IMR-90 (cell line): ENCODE measurements around the gene GCNT4. TPM values are rescaled to one million over a fixed set of nuclear protein-coding genes. Genes with fewer than 3 reads are reported as not detected.

Source experiments
- ATAC-seq: fragments of 200-7000 bp; cut with Tn5 transposase; 2 replicates; pipeline ENCODE4 v1.9.1; 2020; ENCODE audit warnings: low read depth, mild to moderate bottlenecking, moderate library complexity
- BruUV-seq: library from RNA; stranded (reverse); fragments of 400-500 nt; replicated peaks from 2 replicates; lab custom pipeline; 2021; lab: Mats Ljungman, UMichigan
- CTCF ChIA-PET: fragments of 300-600 bp; formaldehyde crosslinking; extraction: SDS; loops from one replicate; lab custom pipeline; 2021; ENCODE audit warnings: antibody characterized with exemption; lab: Yijun Ruan, JAX
- POLR2A ChIA-PET: fragments of 300-600 bp; sonication (Branson Sonifier 250); formaldehyde crosslinking; loops from one replicate; lab custom pipeline; 2022; ENCODE audit warnings: antibody characterized with exemption; ENCODE audit not compliant: unreplicated experiment; lab: Charles Lee
- DNase-seq: peaks from one replicate; pipeline ENCODE4 v3.0.0; 2013
- H2AFZ ChIP-seq: replicated peaks from 2 replicates; pipeline ENCODE3; 2013; ENCODE audit warnings: low read length, mild to moderate bottlenecking; ENCODE audit not compliant: poor library complexity
- H2AK5ac ChIP-seq: 2 replicates; pipeline ENCODE4 v1.6.1; 2013; ENCODE audit warnings: low read depth, low read length, inconsistent platforms
- H2AK9ac ChIP-seq: replicated peaks from 2 replicates; pipeline ENCODE3; 2013; ENCODE audit warnings: mild to moderate bottlenecking, low read depth, low read length, moderate library complexity; ENCODE audit not compliant: poor library complexity
- H2BK120ac ChIP-seq: 2 replicates; pipeline ENCODE4 v1.6.1; 2013; ENCODE audit warnings: low read depth, low read length, inconsistent platforms
- H2BK15ac ChIP-seq: 3 replicates; pipeline ENCODE4 v1.6.1; 2013; ENCODE audit warnings: low read depth, low read length, inconsistent platforms
- H2BK20ac ChIP-seq: 2 replicates; pipeline ENCODE4 v1.6.1; 2013; ENCODE audit warnings: low read depth, mild to moderate bottlenecking, inconsistent platforms, low read length, moderate library complexity
- H2BK5ac ChIP-seq: 2 replicates; pipeline ENCODE4 v1.6.1; 2013; ENCODE audit warnings: mild to moderate bottlenecking, low read depth, low read length, inconsistent platforms; ENCODE audit not compliant: poor library complexity, severe bottlenecking
- H3K14ac ChIP-seq: replicated peaks from 2 replicates; pipeline ENCODE4 v1.6.1; 2013; ENCODE audit warnings: low read depth, low read length, inconsistent platforms
- H3K18ac ChIP-seq: 2 replicates; pipeline ENCODE4 v1.6.1; 2013; ENCODE audit warnings: low read depth, low read length, control low read depth
- H3K23ac ChIP-seq: 2 replicates; pipeline ENCODE4 v1.6.1; 2013; ENCODE audit warnings: low read depth, low read length, inconsistent platforms
- H3K27ac ChIP-seq: 2 replicates; pipeline ENCODE4 v1.5.1; 2013; ENCODE audit warnings: mild to moderate bottlenecking, control low read depth, low read length; ENCODE audit not compliant: insufficient read depth
- H3K27me3 ChIP-seq: 2 replicates; pipeline ENCODE4 v1.6.1; 2013; ENCODE audit warnings: low read length; ENCODE audit not compliant: control insufficient read depth, insufficient read depth
- H3K36me3 ChIP-seq: 2 replicates; pipeline ENCODE4 v1.6.1; 2013; ENCODE audit warnings: low read length, mixed read lengths; ENCODE audit not compliant: control insufficient read depth, insufficient read depth
- H3K4ac ChIP-seq: 2 replicates; pipeline ENCODE4 v1.6.1; 2013; ENCODE audit warnings: low read depth, low read length, inconsistent platforms
- H3K4me1 ChIP-seq: 2 replicates; pipeline ENCODE4 v1.6.1; 2013; ENCODE audit warnings: low read length, mixed read lengths; ENCODE audit not compliant: control insufficient read depth, insufficient read depth
- H3K4me2 ChIP-seq: 2 replicates; pipeline ENCODE4 v1.6.1; 2013; ENCODE audit warnings: low read depth, mild to moderate bottlenecking, control low read depth, low read length, moderate library complexity
- H3K4me3 ChIP-seq: 2 replicates; pipeline ENCODE4 v1.5.1; 2013; ENCODE audit warnings: low read depth, mild to moderate bottlenecking, control low read depth, low read length, moderate library complexity; ENCODE audit not compliant: insufficient read depth
- H3K56ac ChIP-seq: 2 replicates; pipeline ENCODE4 v1.6.1; 2013; ENCODE audit warnings: low read length, inconsistent platforms; ENCODE audit not compliant: insufficient read depth; ENCODE audit errors: extremely low read depth
- H3K79me1 ChIP-seq, 2 experiments: 2 replicates each; pipeline ENCODE4 v1.6.1; 2013; ENCODE audit warnings: low read length in 2 of 2, inconsistent platforms in 1 of 2, low read depth in 1 of 2
- H3K9ac ChIP-seq: 2 replicates; pipeline ENCODE4 v1.6.1; 2013; ENCODE audit warnings: low read depth, low read length, control low read depth
- H3K9me1 ChIP-seq: 2 replicates; pipeline ENCODE4 v1.6.1; 2013; ENCODE audit warnings: low read length, inconsistent platforms; ENCODE audit not compliant: insufficient read depth
- H3K9me3 ChIP-seq: 2 replicates; pipeline ENCODE4 v1.6.1; 2013; ENCODE audit warnings: low read length; ENCODE audit not compliant: control insufficient read depth, insufficient read depth
- H4K20me1 ChIP-seq: 2 replicates; pipeline ENCODE4 v1.6.1; 2013; ENCODE audit warnings: low read length, inconsistent platforms; ENCODE audit not compliant: insufficient read depth
- H4K5ac ChIP-seq: 2 replicates; pipeline ENCODE4 v1.6.1; 2013; ENCODE audit warnings: mild to moderate bottlenecking, low read depth, low read length, control low read depth
- H4K8ac ChIP-seq, 2 experiments: 2 replicates each; pipeline ENCODE4 v1.6.1; 2013; ENCODE audit warnings: low read depth in 2 of 2, low read length in 2 of 2, control low read depth in 1 of 2, inconsistent platforms in 1 of 2
- H4K91ac ChIP-seq: 2 replicates; pipeline ENCODE4 v1.6.1; 2013; ENCODE audit warnings: low read depth, low read length, inconsistent platforms; ENCODE audit not compliant: insufficient read depth
- BHLHE40 ChIP-seq: fragments of 150-350 bp; IDR thresholded peaks from 2 replicates; pipeline ENCODE4 v1.6.1; 2016; ENCODE audit warnings: mild to moderate bottlenecking, low read depth, low read length
- CEBPB ChIP-seq: IDR thresholded peaks from 2 replicates; pipeline ENCODE4 v1.6.1; 2012; ENCODE audit warnings: low read depth, low read length, improper control_type of control experiment
- CHD1 ChIP-seq: IDR thresholded peaks from 2 replicates; pipeline ENCODE4 v1.6.1; 2012; ENCODE audit warnings: low read depth, low read length, improper control_type of control experiment
- CTCF ChIP-seq: conservative IDR thresholded peaks from 2 replicates; pipeline ENCODE4 v1.5.1; 2012; ENCODE audit warnings: mild to moderate bottlenecking, low read depth, low read length, improper control_type of control experiment
- ELK1 ChIP-seq: fragments of 150-350 bp; IDR thresholded peaks from 2 replicates; pipeline ENCODE4 v1.6.1; 2016; ENCODE audit warnings: low read depth, mild to moderate bottlenecking, low read length, moderate library complexity, borderline replicate concordance
- FOS ChIP-seq: fragments of 150-350 bp; IDR thresholded peaks from 2 replicates; pipeline ENCODE4 v1.6.1; 2016; ENCODE audit warnings: low read depth, low read length
- MAFK ChIP-seq: IDR thresholded peaks from 2 replicates; pipeline ENCODE4 v1.6.1; 2012; ENCODE audit warnings: low read depth, low read length, improper control_type of control experiment
- MAZ ChIP-seq: IDR thresholded peaks from 2 replicates; pipeline ENCODE4 v1.6.1; 2012; ENCODE audit warnings: low read depth, mild to moderate bottlenecking, low read length, improper control_type of control experiment, moderate library complexity, borderline replicate concordance
- MXI1 ChIP-seq: IDR thresholded peaks from 2 replicates; pipeline ENCODE4 v1.6.1; 2012; ENCODE audit warnings: low read depth, mild to moderate bottlenecking, low read length, moderate library complexity, borderline replicate concordance
- NFE2L2 ChIP-seq: fragments of 150-350 bp; IDR thresholded peaks from 2 replicates; pipeline ENCODE4 v1.6.1; 2016; ENCODE audit warnings: low read depth, mild to moderate bottlenecking, low read length
- POLR2A ChIP-seq: IDR thresholded peaks from 2 replicates; pipeline ENCODE4 v1.6.1; 2012; ENCODE audit warnings: mild to moderate bottlenecking, low read depth, low read length
- RAD21 ChIP-seq: IDR thresholded peaks from 2 replicates; pipeline ENCODE4 v1.6.1; 2012; ENCODE audit warnings: low read length, improper control_type of control experiment
- RCOR1 ChIP-seq: IDR thresholded peaks from 2 replicates; pipeline ENCODE4 v1.6.1; 2012; ENCODE audit warnings: mild to moderate bottlenecking, low read length, improper control_type of control experiment; ENCODE audit not compliant: insufficient replicate concordance
- RFX5 ChIP-seq: IDR thresholded peaks from 2 replicates; pipeline ENCODE4 v1.8.0; 2012; ENCODE audit warnings: low read depth, mild to moderate bottlenecking, low read length, moderate library complexity
- SMC3 ChIP-seq: fragments of 150-350 bp; IDR thresholded peaks from 2 replicates; pipeline ENCODE4 v1.6.1; 2016; ENCODE audit warnings: low read depth, mild to moderate bottlenecking, antibody characterized with exemption, low read length, moderate library complexity
- USF2 ChIP-seq: fragments of 150-350 bp; IDR thresholded peaks from 2 replicates; pipeline ENCODE4 v1.6.1; 2017; ENCODE audit warnings: mild to moderate bottlenecking, antibody characterized with exemption, low read length, low read depth
- WGBS, 2 experiments: methylation state at CpG; one replicate each; pipeline versions ENCODE4 v1.1.5 to v1.1.7; 2013; ENCODE audit warnings: missing lambda C conversion rate in 2 of 2; ENCODE audit not compliant: insufficient read length in 1 of 2; ENCODE audit errors: extremely low coverage in 2 of 2; 5-methylcytosine and 5-hydroxymethylcytosine counted together
- dilution Hi-C: fragments of 300-500 bp; cut with HindIII; formaldehyde crosslinking; loops from one replicate; pipeline ENCODE4 v1.14.3; 2018; ENCODE audit warnings: low sequenced_read_pairs; ENCODE audit not compliant: unreplicated experiment
- in situ Hi-C: fragments of 300-500 bp; cut with MboI; formaldehyde crosslinking; loops from 3 replicates; pipeline ENCODE4 v1.14.3; 2019; ENCODE audit warnings: low sequenced_read_pairs, inconsistent platforms, mixed read lengths
- intact Hi-C: fragments of 100-400 bp; cut with micrococcal nuclease; formaldehyde crosslinking; loops from 2 replicates; pipeline ENCODE4 v1.10.0; 2022
- polyA plus RNA-seq, 3 experiments: library from polyadenylated mRNA; depleted of rRNA; stranded (reverse); fragments of >200 nt; gene quantifications; 2 replicates each; pipeline ENCODE4 v1.2.3, GENCODE V29; 2012; ENCODE audit warnings: low replicate concordance in 1 of 3
- total RNA-seq: library from RNA; depleted of rRNA; stranded (reverse); fragments of >200 nt; gene quantifications from 2 replicates; pipeline ENCODE4 v1.2.3, GENCODE V29; 2012

Gene GCNT4
- total and polyA plus RNA-seq, 2 of the 4 experiments (the other 2 are of a cell fraction) = 0.46 to 1.8 TPM

- ATAC-seq (no peak), DNase-seq (no peak)
- Histone ChIP-seq H3K14ac (no peak overlapping the region), H2BK20ac (no peak overlapping the region), H3K27me3 (no peaks in the 10 kb centered on the region), H3K4me3 (no peak overlapping the region), H3K79me1 (no peaks in the 10 kb centered on the region), H2AFZ (no peak overlapping the region), H3K27ac (no peak overlapping the region), H3K9me3 (no peaks in the 10 kb centered on the region), H3K23ac (no peak overlapping the region), H3K4me2 (no peak overlapping the region), H2AK9ac (no peak overlapping the region), H3K9ac (no peak overlapping the region), H3K4ac (no peak overlapping the region), H2BK5ac (no peak overlapping the region), H4K20me1 (no peaks in the 10 kb centered on the region), H2AK5ac (no peak overlapping the region), H3K4me1 (peaks cover 3% of the 10 kb centered on the region), H2BK15ac (no peak overlapping the region), H3K36me3 (no peaks in the 10 kb centered on the region), H3K9me1 (0 out of 2 replicates have a peak, but pooled peaks cover 2% of the 10 kb centered on the region), H4K5ac (no peak overlapping the region), H2BK120ac (no peak overlapping the region), H4K91ac (no peak overlapping the region), H4K8ac (no peak overlapping the region), H3K18ac (no peak overlapping the region), H3K56ac (no peak overlapping the region)
- no TSS peak for BruUV-seq
- intact Hi-C loops = no loop called here
- ChIA-PET CTCF (no interaction called here), POLR2A (no interaction called here)
- in situ Hi-C loops = no loop called here
- dilution Hi-C loops = no loop called here
- WGBS, 2 experiments = no CpG with 5 or more reads among the region's 2 CpGs
- TF ChIP-seq RFX5 (no peak), USF2 (no peak), MAZ (no peak), NFE2L2 (no peak), MAFK (no peak), RCOR1 (no peak), CTCF (no peak), CEBPB (no peak), RAD21 (no peak), BHLHE40 (no peak), MXI1 (no peak), FOS (no peak), SMC3 (no peak), ELK1 (no peak), POLR2A (no peak), CHD1 (no peak)
Observed at GRCh38 chr5:75062925-75063531, 10.7 kb upstream of the GCNT4 start.
